Stomach smooth muscle (tissue), 2 donors: ENCODE results near the gene TRIM25.

Source experiments
- H3K27ac ChIP-seq: one replicate; pipeline ENCODE4 v1.7.0; 2013; ENCODE audit warnings: mild to moderate bottlenecking, low read length, inconsistent platforms
- H3K27me3 ChIP-seq, 2 donors: one replicate each; pipeline ENCODE4 v1.7.0; 2013; ENCODE audit warnings: low read length in 2 of 2; ENCODE audit not compliant: insufficient read depth in 2 of 2, control insufficient read depth in 1 of 2
- H3K36me3 ChIP-seq, 2 donors: one replicate each; pipeline ENCODE4 v1.7.0; 2013; ENCODE audit warnings: low read length in 2 of 2; ENCODE audit not compliant: control insufficient read depth in 2 of 2, insufficient read depth in 2 of 2
- H3K4me1 ChIP-seq: one replicate; pipeline ENCODE4 v1.7.0; 2013; ENCODE audit warnings: low read length; ENCODE audit not compliant: control insufficient read depth, insufficient read depth
- H3K4me3 ChIP-seq, 2 donors: one replicate each; pipeline ENCODE4 v1.7.0; 2013; ENCODE audit warnings: low read length in 2 of 2
- H3K9ac ChIP-seq, 2 donors: one replicate each; pipeline ENCODE4 v1.7.0; 2013; ENCODE audit warnings: low read length in 2 of 2, mild to moderate bottlenecking in 1 of 2
- H3K9me3 ChIP-seq, 2 donors: one replicate each; pipeline ENCODE4 v1.7.0; 2013; ENCODE audit warnings: low read length in 2 of 2; ENCODE audit not compliant: control insufficient read depth in 2 of 2
- donor health status: healthy.
- donor health status: Pancreatic carcinoma.

The TRIM25 gene

GRCh38 chr17:56863974-56864373, 49.9 kb downstream of the TRIM25 start:
- Histone ChIP-seq H3K27ac (no peak overlapping the region), H3K27me3 (no peaks in the 10 kb centered on the region), H3K4me1 (no peaks in the 10 kb centered on the region), H3K9me3 (no peaks in the 10 kb centered on the region), H3K36me3 (peaks cover 12 to 17% of the 10 kb centered on the region in 2 donors), H3K4me3 (no peak overlapping the region), H3K9ac (no peak overlapping the region)

DNA sequence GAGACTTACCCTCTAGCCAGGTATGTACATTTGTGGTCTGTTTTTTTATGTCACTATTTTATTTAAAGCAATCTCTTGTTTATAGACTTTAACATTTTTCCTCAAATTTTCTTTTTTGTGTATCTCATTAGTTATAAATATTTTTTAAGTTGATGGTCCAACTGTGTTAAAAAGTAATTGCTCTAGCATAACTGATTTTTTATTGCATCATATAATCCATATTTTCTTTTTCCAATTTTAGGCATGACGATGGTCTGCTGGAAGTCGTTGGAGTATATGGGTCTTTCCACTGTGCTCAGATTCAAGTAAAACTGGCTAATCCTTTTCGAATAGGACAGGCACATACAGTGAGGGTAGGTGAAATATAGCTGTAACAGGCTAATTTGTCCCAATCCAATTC, 52.0 kb downstream of the TRIM25 start:
- Histone ChIP-seq H3K4me1 (no peaks in the 10 kb centered on the region), H3K4me3 (no peak overlapping the region), H3K36me3 (peaks cover 12 to 20% of the 10 kb centered on the region in 2 donors), H3K9me3 (no peaks in the 10 kb centered on the region), H3K9ac (no peak overlapping the region), H3K27me3 (no peaks in the 10 kb centered on the region), H3K27ac (no peak overlapping the region)

GRCh38 chr17:56851008-56851407, 62.8 kb downstream of the TRIM25 start:
- H3K36me3 ChIP-seq = peaks cover 18 to 21% of the 10 kb centered on the region in 2 donors
- no peaks in the 10 kb centered on the region for H3K27me3 ChIP-seq
- H3K9me3 ChIP-seq = no peaks in the 10 kb centered on the region
- H3K4me1 ChIP-seq = no peaks in the 10 kb centered on the region
- H3K27ac ChIP-seq = no peak overlapping the region
- no peak overlapping the region for H3K9ac ChIP-seq
- H3K4me3 ChIP-seq = no peak overlapping the region

DNA sequence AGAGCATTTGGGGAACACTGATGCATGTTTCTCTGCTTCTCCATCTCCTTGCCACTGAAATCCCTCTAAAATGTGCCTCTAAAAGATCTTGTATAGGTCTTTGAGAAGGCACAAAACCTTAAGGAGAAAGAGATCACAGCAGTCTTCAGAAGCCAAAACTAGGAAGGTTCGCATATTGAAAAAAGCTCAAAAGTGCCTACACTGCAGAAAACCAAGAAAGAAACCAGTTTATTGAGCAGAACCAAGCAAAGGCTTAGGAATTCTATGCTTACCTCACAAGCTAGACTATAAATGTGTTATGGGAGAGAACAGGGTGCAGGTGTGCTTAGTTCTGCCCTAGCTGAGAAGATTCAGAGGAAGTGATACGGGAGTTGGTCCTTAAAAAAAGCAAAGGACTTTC, 63.3 kb downstream of the TRIM25 start:
- H3K9me3 ChIP-seq = no peaks in the 10 kb centered on the region
- peaks cover 18 to 21% of the 10 kb centered on the region in 2 donors for H3K36me3 ChIP-seq
- H3K4me3 ChIP-seq = no peak overlapping the region
- H3K27ac ChIP-seq = no peak overlapping the region
- no peaks in the 10 kb centered on the region for H3K4me1 ChIP-seq
- H3K27me3 ChIP-seq = no peaks in the 10 kb centered on the region
- H3K9ac ChIP-seq = no peak overlapping the region

DNA sequence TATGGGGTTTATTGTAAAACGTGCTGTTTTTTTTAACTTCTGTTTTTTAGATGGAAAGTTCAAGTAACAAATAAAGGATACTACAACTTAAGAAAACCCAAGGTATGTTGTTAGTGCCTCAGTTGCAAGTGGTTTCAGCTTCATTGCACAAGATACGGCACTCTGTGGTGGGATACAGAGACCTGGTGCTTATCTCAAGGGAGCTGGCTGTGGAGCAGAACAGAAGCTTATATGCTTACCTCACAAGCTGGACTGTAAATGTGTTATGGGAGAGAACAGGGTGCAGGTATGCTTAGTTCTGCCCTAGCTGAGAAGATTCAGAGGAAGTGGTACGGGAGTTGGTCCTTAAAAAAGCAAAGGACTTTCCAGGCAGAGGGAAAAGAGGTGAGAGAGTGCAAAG, 64.7 kb downstream of the TRIM25 start:
- no peaks in the 10 kb centered on the region for H3K9me3 ChIP-seq
- no peaks in the 10 kb centered on the region for H3K4me1 ChIP-seq
- no peak overlapping the region for H3K9ac ChIP-seq
- no peaks in the 10 kb centered on the region for H3K27me3 ChIP-seq
- H3K27ac ChIP-seq = no peak overlapping the region
- peaks cover 18% of the 10 kb centered on the region in 2 donors for H3K36me3 ChIP-seq
- no peak overlapping the region for H3K4me3 ChIP-seq

- Histone ChIP-seq H3K4me1 (no peaks in the 10 kb centered on the region), H3K4me3 (no peak overlapping the region), H3K36me3 (peaks cover 18% of the 10 kb centered on the region in 2 donors), H3K27ac (no peak overlapping the region), H3K9ac (no peak overlapping the region), H3K9me3 (no peaks in the 10 kb centered on the region), H3K27me3 (no peaks in the 10 kb centered on the region)
These were observed 66.7 kb downstream of the TRIM25 start for GRCh38 chr17:56847106-56847505.

DNA sequence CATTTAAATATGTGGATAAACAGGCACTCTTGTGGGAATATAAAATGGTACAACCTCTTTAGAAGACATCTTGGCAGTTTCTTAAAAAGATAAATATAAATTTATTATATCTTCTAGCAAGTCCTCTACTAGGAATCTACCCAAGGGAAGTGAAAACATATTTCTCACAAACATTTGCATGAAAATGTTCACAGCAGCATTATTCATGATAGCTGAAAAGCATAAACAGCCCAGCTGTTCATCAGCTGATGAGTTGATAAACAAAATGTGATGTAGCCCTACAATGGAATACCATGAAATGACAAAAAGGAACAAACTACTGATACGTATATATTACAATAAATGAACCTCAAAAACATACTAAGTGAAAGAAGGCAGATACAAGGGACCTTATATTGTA, 67.9 kb downstream of the TRIM25 start:
- H3K9ac ChIP-seq = no peak overlapping the region
- H3K36me3 ChIP-seq = peaks cover 10 to 11% of the 10 kb centered on the region in 2 donors
- H3K27ac ChIP-seq = no peak overlapping the region
- no peak overlapping the region for H3K4me3 ChIP-seq
- H3K4me1 ChIP-seq = no peaks in the 10 kb centered on the region
- no peaks in the 10 kb centered on the region for H3K27me3 ChIP-seq
- no peaks in the 10 kb centered on the region for H3K9me3 ChIP-seq

GRCh38 chr17:56842577-56842976, 71.3 kb downstream of the TRIM25 start:
- Histone ChIP-seq H3K27me3 (no peaks in the 10 kb centered on the region), H3K4me1 (no peaks in the 10 kb centered on the region), H3K9me3 (no peaks in the 10 kb centered on the region), H3K27ac (no peak overlapping the region), H3K9ac (no peak overlapping the region), H3K36me3 (peaks cover 0 to 3% of the 10 kb centered on the region in 2 donors), H3K4me3 (no peak overlapping the region)

DNA sequence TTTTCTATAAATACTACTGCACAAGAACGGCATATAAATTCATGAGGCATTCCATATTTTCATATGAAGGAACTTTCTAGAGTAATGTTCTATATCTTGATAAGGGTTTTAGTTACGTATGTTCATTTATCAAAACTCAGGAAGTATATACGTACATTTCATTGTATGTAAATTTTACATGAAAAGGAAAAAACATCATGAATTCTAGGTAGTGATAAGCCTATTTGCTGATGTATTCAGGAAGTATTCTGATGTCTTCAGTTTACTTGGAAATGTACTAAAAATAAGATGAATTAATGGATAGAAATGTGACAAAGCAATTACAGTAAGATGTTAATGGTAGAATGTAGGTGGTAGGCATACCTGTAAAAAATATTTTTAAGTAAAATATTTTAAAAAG, 75.2 kb downstream of the TRIM25 start:
- Histone ChIP-seq H3K9me3 (no peaks in the 10 kb centered on the region), H3K9ac (no peak overlapping the region), H3K27ac (no peak overlapping the region), H3K36me3 (peaks cover 0 to 3% of the 10 kb centered on the region in 2 donors), H3K4me1 (peaks cover 10% of the 10 kb centered on the region), H3K4me3 (no peak overlapping the region), H3K27me3 (no peaks in the 10 kb centered on the region)
